ENCODE results near the gene DCPS. TPM values are rescaled to one million over a fixed set of nuclear protein-coding genes. Genes with fewer than 3 reads are reported as not detected.
"Not testable (repeated sequence)": the region's sequence is repeated elsewhere in the genome, so short reads cannot be mapped to it uniquely, and the experiment has no call there.

The DCPS gene
- total and polyA plus RNA-seq, 8 donors = 16.4 to 24.4 (median 21.5) TPM

GRCh38 chr11:126359431-126360048, 55.7 kb downstream of the DCPS start:
- Histone ChIP-seq H3K4me1 (peaks cover 3 to 44% of the 10 kb centered on the region in 2 donors), H3K9me3 (no peaks in the 10 kb centered on the region), H3K4me3 (no peak overlapping the region), H3K36me3 (no peaks in the 10 kb centered on the region), H3K27ac (peak overlapping the region in 1 of 2 donors; percentile 7), H3K27me3 (no peaks in the 10 kb centered on the region)
- peak in 2 of 4 donors; percentile 65 to 69 for DNase-seq
- TF ChIP-seq, protein P1, sequence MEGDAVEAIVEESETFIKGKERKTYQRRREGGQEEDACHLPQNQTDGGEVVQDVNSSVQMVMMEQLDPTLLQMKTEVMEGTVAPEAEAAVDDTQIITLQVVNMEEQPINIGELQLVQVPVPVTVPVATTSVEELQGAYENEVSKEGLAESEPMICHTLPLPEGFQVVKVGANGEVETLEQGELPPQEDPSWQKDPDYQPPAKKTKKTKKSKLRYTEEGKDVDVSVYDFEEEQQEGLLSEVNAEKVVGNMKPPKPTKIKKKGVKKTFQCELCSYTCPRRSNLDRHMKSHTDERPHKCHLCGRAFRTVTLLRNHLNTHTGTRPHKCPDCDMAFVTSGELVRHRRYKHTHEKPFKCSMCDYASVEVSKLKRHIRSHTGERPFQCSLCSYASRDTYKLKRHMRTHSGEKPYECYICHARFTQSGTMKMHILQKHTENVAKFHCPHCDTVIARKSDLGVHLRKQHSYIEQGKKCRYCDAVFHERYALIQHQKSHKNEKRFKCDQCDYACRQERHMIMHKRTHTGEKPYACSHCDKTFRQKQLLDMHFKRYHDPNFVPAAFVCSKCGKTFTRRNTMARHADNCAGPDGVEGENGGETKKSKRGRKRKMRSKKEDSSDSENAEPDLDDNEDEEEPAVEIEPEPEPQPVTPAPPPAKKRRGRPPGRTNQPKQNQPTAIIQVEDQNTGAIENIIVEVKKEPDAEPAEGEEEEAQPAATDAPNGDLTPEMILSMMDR (IDR thresholded peaks at IDR 0.05) = no peak
- peak; percentile 9 for ATAC-seq
- intact Hi-C loops (cut with DNase I) = no loop called here

DNA sequence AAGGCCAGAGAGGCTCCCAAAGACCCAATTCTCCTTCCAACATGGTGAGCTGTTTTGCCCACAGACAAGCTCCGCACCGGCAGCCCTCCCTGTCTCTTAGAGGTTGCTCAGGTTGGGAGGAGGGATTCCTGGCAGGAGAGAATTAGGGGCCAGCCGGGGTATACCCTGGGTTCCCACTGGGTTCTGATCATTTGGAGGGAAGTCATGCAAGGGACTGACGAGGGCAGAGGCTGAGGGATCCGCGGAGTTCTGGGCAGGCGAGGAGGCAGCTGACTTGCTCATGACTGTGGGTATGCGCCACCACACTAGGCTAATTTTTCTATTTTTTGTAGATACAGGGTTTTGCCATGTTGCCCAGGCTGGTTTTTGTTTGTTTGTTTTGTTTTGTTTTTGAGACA, 56.2 kb downstream of the DCPS start:
- H3K27ac ChIP-seq = no peak overlapping the region
- no peak for ATAC-seq
- peaks cover 3 to 39% of the 10 kb centered on the region in 2 donors for H3K4me1 ChIP-seq
- H3K9me3 ChIP-seq = no peaks in the 10 kb centered on the region
- DNase-seq = no peak
- intact Hi-C loops (cut with DNase I) = no loop called here
- TF ChIP-seq, protein P1 (IDR thresholded peaks at IDR 0.05) = no peak
- H3K36me3 ChIP-seq = no peaks in the 10 kb centered on the region
- H3K27me3 ChIP-seq = no peaks in the 10 kb centered on the region
- H3K4me3 ChIP-seq = no peak overlapping the region

- intact Hi-C loops (cut with DNase I) = no loop called here
- H3K36me3 ChIP-seq = no peaks in the 10 kb centered on the region
- TF ChIP-seq, protein P1 (IDR thresholded peaks at IDR 0.05) = no peak
- no peaks in the 10 kb centered on the region for H3K27me3 ChIP-seq
- no peak overlapping the region for H3K4me3 ChIP-seq
- H3K27ac ChIP-seq = no peak overlapping the region
- ATAC-seq (no peak), DNase-seq (no peak)
- H3K9me3 ChIP-seq = no peaks in the 10 kb centered on the region
- peaks cover 3 to 37% of the 10 kb centered on the region in 2 donors for H3K4me1 ChIP-seq
Observed at GRCh38 chr11:126361400-126361799, 57.5 kb downstream of the DCPS start.

DNA sequence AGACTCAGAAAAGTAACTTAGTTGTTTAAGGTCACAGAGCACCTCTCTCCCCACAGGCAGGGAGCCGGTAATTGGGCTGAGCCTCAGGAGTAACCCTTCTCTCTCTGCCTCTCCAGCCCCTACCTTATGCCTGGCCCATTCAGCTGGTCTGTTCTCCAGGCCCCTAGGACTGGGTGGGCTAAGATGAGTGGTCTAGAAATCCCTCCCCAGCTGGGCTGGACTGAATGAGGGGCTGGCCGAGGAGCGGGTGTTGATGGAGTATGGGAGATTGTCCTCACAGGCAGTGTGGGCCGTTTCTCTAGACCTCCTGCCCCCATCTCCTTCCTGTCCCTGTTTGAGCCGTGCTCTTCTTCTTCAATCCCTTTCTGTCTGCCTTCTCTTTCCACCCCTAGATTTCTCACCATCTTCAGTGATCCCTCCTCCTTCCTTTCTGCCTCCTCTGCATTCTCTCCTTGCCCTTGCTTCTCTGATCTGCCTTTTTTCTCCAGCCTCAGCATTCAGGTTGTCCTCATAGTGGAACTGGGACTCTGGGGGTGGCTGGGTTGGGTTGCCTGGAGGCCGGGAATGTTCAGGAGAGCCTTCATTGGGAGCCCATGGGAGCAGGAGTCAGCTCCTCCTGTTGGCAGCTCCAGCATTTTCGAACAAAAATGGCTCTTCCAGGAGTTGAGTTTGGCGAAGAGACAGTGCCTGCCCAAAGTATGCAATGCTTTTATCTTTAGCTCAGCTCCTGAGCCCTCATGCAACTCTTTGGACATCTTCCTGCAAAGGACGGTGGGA, 59.2 kb downstream of the DCPS start:
- Histone ChIP-seq H3K4me3 (no peak overlapping the region), H3K27me3 (no peaks in the 10 kb centered on the region), H3K9me3 (no peaks in the 10 kb centered on the region), H3K36me3 (no peaks in the 10 kb centered on the region), H3K27ac (no peak overlapping the region), H3K4me1 (peaks cover 3 to 37% of the 10 kb centered on the region in 2 donors)
- TF ChIP-seq, protein P1 (IDR thresholded peaks at IDR 0.05) = no peak
- DNase-seq = no peak
- no peak for ATAC-seq
- intact Hi-C loops (cut with DNase I) = no loop called here

GRCh38 chr11:126363706-126364248, 59.9 kb downstream of the DCPS start:
- ATAC-seq (no peak), DNase-seq (no peak)
- Histone ChIP-seq H3K4me1 (peaks cover 3 to 37% of the 10 kb centered on the region in 2 donors), H3K27ac (no peak overlapping the region), H3K36me3 (no peaks in the 10 kb centered on the region), H3K27me3 (no peaks in the 10 kb centered on the region), H3K9me3 (no peaks in the 10 kb centered on the region), H3K4me3 (no peak overlapping the region)
- TF ChIP-seq, protein P1 (IDR thresholded peaks at IDR 0.05) = no peak
- intact Hi-C loops (cut with DNase I) = no loop called here

- intact Hi-C loops (cut with DNase I); H3K36me3 ChIP-seq; H3K27me3 ChIP-seq; H3K27ac ChIP-seq; H3K9me3 ChIP-seq; H3K4me3 ChIP-seq; DNase-seq: not testable (repeated sequence)
- peaks cover 3 to 44% of the 10 kb centered on the region in 2 donors for H3K4me1 ChIP-seq
- peak; percentile 6 for ATAC-seq
Observed at GRCh38 chr11:126364735-126365134, 60.9 kb downstream of the DCPS start.

GRCh38 chr11:126365508-126365907, 61.6 kb downstream of the DCPS start:
- H3K4me3 ChIP-seq; H3K36me3 ChIP-seq; intact Hi-C loops (cut with DNase I); H3K27ac ChIP-seq; H3K9me3 ChIP-seq; H3K27me3 ChIP-seq: not testable (repeated sequence)
- peak in 2 of 4 donors; percentile 16 to 59 for DNase-seq
- ATAC-seq = peak; percentile 52
- peaks cover 0 to 47% of the 10 kb centered on the region in 2 donors for H3K4me1 ChIP-seq

All from left lung (tissue), 10 donors.